WI38 (cell line): ENCODE results near the gene MED7.

ENCODE experiments used
- H3K4me3 ChIP-seq: 2 replicates; pipeline ENCODE4 v1.5.1; 2011; ENCODE audit warnings: low read depth, mild to moderate bottlenecking, control low read depth, low read length
- CTCF ChIP-seq: IDR thresholded peaks from 2 replicates; pipeline ENCODE4 v1.5.1; 2012; ENCODE audit warnings: low read depth, mild to moderate bottlenecking, control low read depth, low read length

The MED7 gene

GRCh38 chr5:157115502-157115901, 27.2 kb downstream of the MED7 start:
- TF ChIP-seq CTCF, result no peak
- no peak overlapping the region for H3K4me3 ChIP-seq

- no peak overlapping the region for H3K4me3 ChIP-seq
- TF ChIP-seq CTCF, result no peak
Observed at GRCh38 chr5:157115012-157115411, 27.7 kb downstream of the MED7 start.

- H3K4me3 ChIP-seq, result no peak overlapping the region
- TF ChIP-seq CTCF, result no peak
Observed at GRCh38 chr5:157113002-157113401, 29.7 kb downstream of the MED7 start.

GRCh38 chr5:157109744-157110143, 32.9 kb downstream of the MED7 start:
- no peak for TF ChIP-seq CTCF
- no peak overlapping the region for H3K4me3 ChIP-seq

GRCh38 chr5:157108976-157109375, 33.7 kb downstream of the MED7 start, which contains the start of gene HAVCR2:
HAVCR2 (minus strand) TSS chr5:157109044; CDS start chr5:157108983, 61 bp downstream.
- no peak within 1 kb of the TSS for H3K4me3 ChIP-seq
- TF ChIP-seq CTCF, result no peak

- H3K4me3 ChIP-seq, result no peak overlapping the region
- no peak for TF ChIP-seq CTCF
Observed at GRCh38 chr5:157107508-157107907, 35.2 kb downstream of the MED7 start.

GRCh38 chr5:157106630-157107461, 35.8 kb downstream of the MED7 start:
- H3K4me3 ChIP-seq, result no peak overlapping the region
- TF ChIP-seq CTCF, result no peak
